ENCODE results near the gene DHX32.

GRCh38 chr10:125820701-125821100, 60.4 kb downstream of the DHX32 start:
- TF ChIP-seq PATZ1 (CRISPR knock-in tag; IDR thresholded peaks at IDR 0.05; ENCODE audit: borderline replicate concordance) (no peak), ZNF565 (CRISPR knock-in tag; conservative IDR thresholded peaks at IDR 0.05; ENCODE audit: low read depth) (no peak)

Data from SK-N-SH treated with all-trans-retinoic acid at 6 μM for 48 hours (cell line).